ENCODE measurements around the gene LGR4. TPM values are rescaled to one million over a fixed set of nuclear protein-coding genes. Genes with fewer than 3 reads are reported as not detected.

The LGR4 gene
- total and polyA plus RNA-seq, 3 donors from 2014 or later = 33.0 to 120 (median 95.9) TPM

DNA sequence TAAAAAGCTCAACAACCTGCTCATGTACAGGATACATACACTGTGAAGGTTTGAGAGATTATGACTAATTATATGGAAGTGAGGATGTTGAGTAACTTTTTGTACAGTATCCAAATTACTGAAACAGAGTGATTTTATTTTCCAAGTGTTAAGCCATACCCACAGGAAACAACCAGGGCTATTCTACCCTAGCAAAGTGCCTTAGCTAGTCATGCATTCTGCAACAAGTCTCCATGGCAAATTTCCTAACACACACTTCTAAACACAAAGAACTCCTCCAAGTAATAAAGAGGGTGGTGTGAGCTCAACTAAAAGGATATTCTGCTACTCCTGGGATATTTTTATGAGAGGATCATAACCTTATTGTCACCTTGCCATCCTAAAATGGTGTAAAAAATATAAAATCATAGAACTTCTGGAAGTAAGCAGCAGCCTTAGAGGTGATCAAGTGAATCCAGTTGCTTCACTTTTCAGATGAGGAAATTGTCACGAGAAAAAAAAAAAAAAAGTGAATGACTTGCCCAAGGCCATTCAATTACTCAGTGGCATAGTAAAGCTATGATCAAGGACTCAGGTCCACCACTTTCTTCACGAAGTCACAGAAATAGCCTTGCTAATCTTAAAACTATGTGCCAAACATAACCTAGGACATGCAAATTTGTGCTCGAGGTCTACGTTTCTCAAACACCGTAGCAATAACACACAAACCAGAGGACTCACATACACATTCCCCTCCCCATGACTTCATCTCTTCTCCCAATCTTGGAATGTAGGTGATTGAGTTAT is 4.2 kb downstream of the LGR4 start:
- H3K9me3 ChIP-seq = no peaks in the 10 kb centered on the region
- peak overlapping the region in 1 of 2 donors; percentile 21 for H3K27ac ChIP-seq
- 51 to 77% methylated on average over 5 of the region's 5 CpGs for WGBS, 2 donors
- no peak for TF ChIP-seq POLR2A (IDR thresholded peaks at IDR 0.05)
- TF ChIP-seq, protein P1, sequence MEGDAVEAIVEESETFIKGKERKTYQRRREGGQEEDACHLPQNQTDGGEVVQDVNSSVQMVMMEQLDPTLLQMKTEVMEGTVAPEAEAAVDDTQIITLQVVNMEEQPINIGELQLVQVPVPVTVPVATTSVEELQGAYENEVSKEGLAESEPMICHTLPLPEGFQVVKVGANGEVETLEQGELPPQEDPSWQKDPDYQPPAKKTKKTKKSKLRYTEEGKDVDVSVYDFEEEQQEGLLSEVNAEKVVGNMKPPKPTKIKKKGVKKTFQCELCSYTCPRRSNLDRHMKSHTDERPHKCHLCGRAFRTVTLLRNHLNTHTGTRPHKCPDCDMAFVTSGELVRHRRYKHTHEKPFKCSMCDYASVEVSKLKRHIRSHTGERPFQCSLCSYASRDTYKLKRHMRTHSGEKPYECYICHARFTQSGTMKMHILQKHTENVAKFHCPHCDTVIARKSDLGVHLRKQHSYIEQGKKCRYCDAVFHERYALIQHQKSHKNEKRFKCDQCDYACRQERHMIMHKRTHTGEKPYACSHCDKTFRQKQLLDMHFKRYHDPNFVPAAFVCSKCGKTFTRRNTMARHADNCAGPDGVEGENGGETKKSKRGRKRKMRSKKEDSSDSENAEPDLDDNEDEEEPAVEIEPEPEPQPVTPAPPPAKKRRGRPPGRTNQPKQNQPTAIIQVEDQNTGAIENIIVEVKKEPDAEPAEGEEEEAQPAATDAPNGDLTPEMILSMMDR (IDR thresholded peaks at IDR 0.05) = no peak
- intact Hi-C loops (cut with DNase I; ENCODE audit: low total_unique reads) = no loop called here
- no peak for DNase-seq
- no peaks in the 10 kb centered on the region for H3K27me3 ChIP-seq
- H3K4me3 ChIP-seq = no peak overlapping the region
- H3K36me3 ChIP-seq (ENCODE audit: low read depth, missing control alignments) = no peaks in the 10 kb centered on the region
- peaks cover 13% of the 10 kb centered on the region for H3K4me1 ChIP-seq

DNA sequence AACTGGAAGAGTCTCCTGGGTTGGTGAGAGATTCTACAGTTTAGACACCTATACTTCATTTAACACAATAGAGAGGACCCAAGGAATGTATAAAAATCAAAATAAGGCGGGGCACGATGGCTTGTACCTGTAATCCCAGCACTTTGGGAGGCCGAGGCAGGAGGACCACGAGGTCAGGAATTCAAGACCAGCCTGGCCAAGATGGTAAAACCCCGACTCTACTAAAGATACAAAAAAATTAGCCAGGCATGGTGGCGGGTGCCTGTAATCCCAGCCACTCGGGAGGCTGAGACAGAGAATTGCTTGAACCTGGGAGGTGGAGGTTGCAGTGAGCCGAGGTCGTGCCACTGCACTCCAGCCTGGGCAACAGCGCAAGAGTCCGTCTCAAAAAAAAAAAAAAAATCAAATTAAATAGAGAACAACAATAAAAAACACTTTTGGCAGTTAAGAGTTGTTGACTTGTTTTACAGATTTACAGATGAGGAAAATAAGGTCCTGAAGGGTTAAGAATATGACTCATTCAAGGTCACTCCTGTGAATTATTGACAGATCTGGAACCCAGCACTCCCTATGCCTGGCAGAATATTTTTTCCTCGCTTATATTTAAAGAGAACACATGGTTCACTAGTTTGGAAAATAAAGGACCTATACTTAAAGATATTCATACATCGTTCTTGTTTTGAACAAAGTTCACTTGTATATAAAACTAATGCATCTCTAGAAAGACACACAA is 5.2 kb downstream of the LGR4 start:
- no peaks in the 10 kb centered on the region for H3K36me3 ChIP-seq (ENCODE audit: low read depth, missing control alignments)
- 84 to 89% methylated on average over 13 of the region's 13 CpGs for WGBS, 2 donors
- peaks cover 9% of the 10 kb centered on the region for H3K4me1 ChIP-seq
- no peak for DNase-seq
- H3K9me3 ChIP-seq = no peaks in the 10 kb centered on the region
- TF ChIP-seq, protein P1 (IDR thresholded peaks at IDR 0.05) = no peak
- no peak for TF ChIP-seq POLR2A (IDR thresholded peaks at IDR 0.05)
- peak overlapping the region in 1 of 2 donors; percentile 21 for H3K27ac ChIP-seq
- H3K4me3 ChIP-seq = no peak overlapping the region
- no peaks in the 10 kb centered on the region for H3K27me3 ChIP-seq
- intact Hi-C loops (cut with DNase I; ENCODE audit: low total_unique reads) = no loop called here

DNA sequence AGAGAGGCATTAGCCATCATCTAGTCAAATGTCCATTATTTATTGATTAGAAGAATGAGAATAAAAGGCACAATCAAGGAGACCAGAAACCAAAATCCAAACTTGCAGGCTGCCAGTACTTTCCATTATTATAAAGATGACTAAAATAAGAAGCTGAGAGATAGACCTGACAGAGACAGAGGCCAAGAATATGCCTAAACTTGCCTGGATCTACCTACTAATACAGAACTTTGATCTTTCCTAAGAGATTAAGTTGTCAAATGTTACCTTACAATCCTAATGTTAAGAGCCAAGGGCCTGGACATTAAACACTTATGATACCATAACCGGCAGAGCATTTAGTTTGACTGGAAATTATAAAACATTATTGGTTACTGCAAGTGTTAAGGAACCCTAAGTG is 6.2 kb downstream of the LGR4 start:
- Histone ChIP-seq H3K27me3 (no peaks in the 10 kb centered on the region), H3K27ac (peak overlapping the region in 1 of 2 donors; percentile 23), H3K4me1 (peaks cover 9% of the 10 kb centered on the region), H3K9me3 (no peaks in the 10 kb centered on the region), H3K4me3 (no peak overlapping the region), H3K36me3 (ENCODE audit: low read depth, missing control alignments) (no peaks in the 10 kb centered on the region)
- TF ChIP-seq, protein P1 (IDR thresholded peaks at IDR 0.05) = no peak
- no peak for TF ChIP-seq POLR2A (IDR thresholded peaks at IDR 0.05)
- DNase-seq = no peak
- intact Hi-C loops (cut with DNase I; ENCODE audit: low total_unique reads) = no loop called here
- WGBS, 2 donors = 71 to 78% methylated on average over 1 of the region's 1 CpG

DNA sequence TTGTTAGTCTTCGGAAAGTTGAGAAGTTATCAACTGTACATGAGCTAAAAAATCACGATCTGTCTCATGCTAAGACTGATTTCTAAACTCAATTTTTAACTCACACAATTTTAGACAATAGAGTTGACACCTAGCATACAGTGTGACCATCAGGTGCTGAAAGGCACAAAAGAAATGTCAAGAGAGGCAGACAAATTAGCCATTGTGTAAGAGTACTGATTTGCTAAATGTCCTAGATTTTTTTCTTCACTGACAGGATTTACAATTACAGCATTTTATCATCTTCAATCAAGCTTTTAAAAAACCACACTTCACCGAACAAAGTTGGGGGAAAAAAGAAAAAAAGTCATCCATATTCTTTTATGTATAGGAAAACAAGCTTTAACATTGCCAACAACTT is 7.0 kb downstream of the LGR4 start:
- H3K4me3 ChIP-seq = no peak overlapping the region
- intact Hi-C loops (cut with DNase I; ENCODE audit: low total_unique reads) = no loop called here
- no peak for DNase-seq
- TF ChIP-seq POLR2A (IDR thresholded peaks at IDR 0.05) = no peak
- TF ChIP-seq, protein P1 (IDR thresholded peaks at IDR 0.05) = no peak
- H3K9me3 ChIP-seq = no peaks in the 10 kb centered on the region
- H3K4me1 ChIP-seq = peaks cover 9% of the 10 kb centered on the region
- H3K36me3 ChIP-seq (ENCODE audit: low read depth, missing control alignments) = no peaks in the 10 kb centered on the region
- WGBS, 2 donors = 60 to 77% methylated on average over 3 of the region's 3 CpGs
- peak overlapping the region in 1 of 2 donors; percentile 23 for H3K27ac ChIP-seq
- H3K27me3 ChIP-seq = no peaks in the 10 kb centered on the region

All from testis (tissue), 3 donors.